Endothelial cell of umbilical vein (primary cell): ENCODE measurements around the gene PML.
A peak's percentile ranks its signal among the peaks of the same experiment; 100 is the strongest.

Source experiments
- POLR2A ChIP-seq: IDR thresholded peaks from 2 replicates; pipeline ENCODE4 v1.6.1; 2012; ENCODE audit warnings: low read depth, mild to moderate bottlenecking, control low read depth, low read length
- POLR2AphosphoS5 ChIP-seq: IDR thresholded peaks from 2 replicates; pipeline ENCODE4 v1.6.1; 2012; ENCODE audit warnings: low read depth, mild to moderate bottlenecking, control low read depth, low read length, moderate library complexity; ENCODE audit not compliant: insufficient read depth

GRCh38 chr15:73969151-73969759 lies 25.3 kb upstream of the PML start:
- TF ChIP-seq POLR2AphosphoS5 (peak; percentile 22), POLR2A (no peak)
